ENCODE measurements around the gene PDE1C.
"Not testable (repeated sequence)": the region's sequence is repeated elsewhere in the genome, so short reads cannot be mapped to it uniquely, and the experiment has no call there.

PDE1C gene

GRCh38 chr7:32070406-32071360, at the start of gene PDE1C:
PDE1C (minus strand) TSS chr7:32070407.
- no peak for DNase-seq

- DNase-seq = no peak
These were observed 49.6 kb upstream of the PDE1C start for GRCh38 chr7:32119790-32120196.

GRCh38 chr7:32117837-32118236, 47.6 kb upstream of the PDE1C start:
- no peak for DNase-seq

- no peak for DNase-seq
These were observed 46.2 kb upstream of the PDE1C start for GRCh38 chr7:32116436-32116835.

- DNase-seq = no peak
These were observed 45.6 kb upstream of the PDE1C start for GRCh38 chr7:32115831-32116230.

- DNase-seq = no peak
These were observed 38.4 kb upstream of the PDE1C start for GRCh38 chr7:32108651-32109050.

- no peak for DNase-seq
These were observed 34.6 kb upstream of the PDE1C start for GRCh38 chr7:32104766-32105165.

- DNase-seq = no peak
These were observed 33.2 kb upstream of the PDE1C start for GRCh38 chr7:32103361-32103760.

GRCh38 chr7:32102432-32102873, 32.2 kb upstream of the PDE1C start:
- DNase-seq = no peak

GRCh38 chr7:32100407-32100907, 30.2 kb upstream of the PDE1C start:
- no peak for DNase-seq

GRCh38 chr7:32094516-32094915, 24.3 kb upstream of the PDE1C start:
- no peak for DNase-seq

GRCh38 chr7:32093415-32094408, 23.5 kb upstream of the PDE1C start:
- DNase-seq = no peak

- DNase-seq = no peak
These were observed 22.1 kb upstream of the PDE1C start for GRCh38 chr7:32092346-32092745.

GRCh38 chr7:32091608-32092210, 21.5 kb upstream of the PDE1C start:
- no peak for DNase-seq

- DNase-seq = no peak
These were observed 19.5 kb upstream of the PDE1C start for GRCh38 chr7:32089678-32090077.

GRCh38 chr7:32089256-32089655, 19.0 kb upstream of the PDE1C start:
- no peak for DNase-seq

GRCh38 chr7:32088451-32088881, 18.3 kb upstream of the PDE1C start:
- no peak for DNase-seq

GRCh38 chr7:32079510-32079909, 9.3 kb upstream of the PDE1C start:
- DNase-seq = no peak

- DNase-seq = no peak
These were observed 8.6 kb upstream of the PDE1C start for GRCh38 chr7:32078824-32079223.

- DNase-seq = no peak
These were observed 7.6 kb upstream of the PDE1C start for GRCh38 chr7:32077806-32078205.

- DNase-seq = not testable (repeated sequence)
These were observed 6.6 kb upstream of the PDE1C start for GRCh38 chr7:32076802-32077201.

GRCh38 chr7:32075612-32076011, 5.4 kb upstream of the PDE1C start:
- DNase-seq = no peak
